GM10847 (cell line): ENCODE data around the gene UQCR11.

ENCODE experiments used
- POLR2A ChIP-seq: IDR thresholded peaks from 2 replicates; pipeline ENCODE4 v1.6.1; 2011; ENCODE audit not compliant: insufficient read length; ENCODE audit errors: extremely low read depth

Gene UQCR11

DNA sequence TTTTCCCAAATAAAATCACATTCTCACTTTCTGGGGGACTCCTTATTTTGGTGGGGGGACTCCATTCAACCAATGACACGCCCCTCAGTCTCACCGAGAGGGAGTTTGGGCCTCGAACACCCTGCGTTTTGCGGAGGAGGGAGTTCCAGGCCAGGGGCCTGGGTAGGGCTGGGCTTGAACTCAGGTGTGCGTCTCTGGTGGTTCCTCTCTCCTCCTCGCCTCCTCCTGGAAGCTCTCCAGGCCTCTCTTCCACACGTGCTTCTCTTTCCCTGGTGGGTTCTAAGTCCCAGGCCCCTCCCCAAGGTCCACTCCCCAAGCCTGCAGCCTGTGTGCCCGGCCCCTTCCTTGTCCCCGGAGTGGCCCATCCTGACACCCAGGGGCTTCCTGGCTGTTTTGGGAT lies 51.8 kb downstream of the UQCR11 start:
- no peak for TF ChIP-seq POLR2A

DNA sequence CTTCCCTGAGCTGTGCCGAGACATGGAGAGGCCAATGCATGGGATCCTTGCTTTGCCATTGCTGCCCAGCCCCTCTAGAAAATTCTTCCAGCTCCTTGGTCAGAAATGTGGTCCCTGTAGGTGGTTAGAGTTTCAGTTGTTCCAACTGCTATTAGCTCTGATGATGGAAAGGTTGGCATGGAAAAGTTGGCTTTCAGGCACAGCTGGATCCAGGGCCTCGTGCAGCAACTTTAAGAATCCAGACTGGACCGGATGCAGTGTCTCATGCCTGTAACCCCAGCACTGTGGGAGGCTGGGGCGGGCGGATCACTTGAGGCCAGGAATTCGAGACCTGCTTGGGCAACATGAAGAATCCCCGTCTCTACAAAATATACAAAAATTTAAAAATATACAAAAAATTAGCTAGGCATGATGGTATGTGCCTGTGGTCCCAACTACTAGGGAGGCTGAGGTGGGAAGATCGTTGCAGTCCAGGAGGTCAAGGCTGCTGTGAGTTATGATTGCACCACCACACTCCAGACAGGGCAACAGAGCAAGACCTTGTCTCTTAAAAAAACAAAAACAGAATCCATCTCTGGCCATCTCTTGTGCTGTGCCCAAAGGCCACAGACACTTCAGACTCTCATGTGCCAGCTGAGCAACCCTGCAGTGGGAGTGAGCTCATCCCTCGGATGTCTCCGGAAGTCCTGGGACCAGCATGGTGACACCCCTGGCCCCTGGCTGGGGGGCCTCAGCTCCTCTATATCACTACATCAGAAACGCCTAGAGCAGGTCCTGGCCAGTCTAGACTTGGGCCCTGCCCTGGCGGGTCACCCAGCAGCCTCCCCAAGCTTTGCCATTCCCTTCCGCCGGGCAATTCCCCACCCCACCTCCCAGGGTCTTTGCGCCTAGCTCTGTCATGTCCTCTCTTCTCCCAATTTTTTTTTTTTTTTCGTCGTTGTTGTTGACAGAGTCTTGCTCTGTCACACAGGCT lies 53.9 kb downstream of the UQCR11 start:
- TF ChIP-seq POLR2A: no peak

DNA sequence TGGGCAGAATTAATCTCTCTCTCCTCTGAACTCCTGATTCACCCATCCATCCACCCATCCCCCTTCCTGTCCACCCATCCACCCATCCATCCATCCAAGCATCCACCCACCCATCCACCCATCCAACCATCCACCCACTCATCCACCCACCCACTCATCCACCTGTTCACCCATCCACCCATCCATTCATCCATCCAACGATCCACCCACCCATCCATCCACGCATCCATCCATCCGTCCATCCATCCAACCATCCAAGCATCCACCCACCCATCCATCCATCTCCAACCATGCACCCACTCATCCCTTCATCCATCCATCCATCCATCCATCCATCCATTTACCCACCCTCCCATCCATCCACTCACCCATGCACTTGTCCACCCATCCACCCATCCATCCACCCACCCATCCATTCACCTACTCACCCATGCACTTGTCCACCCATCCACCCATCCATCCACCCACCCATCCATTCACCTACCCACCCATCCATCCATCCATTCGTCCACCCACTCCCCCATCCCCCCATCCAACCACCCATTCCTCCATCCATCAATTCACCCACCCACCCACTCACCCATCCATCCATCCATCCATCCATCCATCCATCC lies 55.8 kb downstream of the UQCR11 start:
- TF ChIP-seq POLR2A: no peak
